Loucy (cell line): ENCODE results near the gene TOM1L2.

Experiments
- CTCF ChIP-seq: fragments of 200-600 bp; sonication (generic); conservative IDR thresholded peaks from 2 replicates; pipeline ENCODE4 v1.5.1; 2014; ENCODE audit warnings: mild to moderate bottlenecking, antibody characterized with exemption, low read length
- EZH2phosphoT487 ChIP-seq: fragments of 200-600 bp; IDR thresholded peaks from 2 replicates; pipeline ENCODE4 v1.6.1; 2018; ENCODE audit warnings: antibody characterized with exemption, mild to moderate bottlenecking, moderate library complexity, borderline replicate concordance

GRCh38 chr17:17844500-17844899 lies 127.7 kb downstream of the TOM1L2 start:
- TF ChIP-seq CTCF (no peak), EZH2phosphoT487 (no peak)
